ENCODE data around the gene RNF26. TPM values are rescaled to one million over a fixed set of nuclear protein-coding genes. Genes with fewer than 3 reads are reported as not detected.

RNF26 gene
- total and polyA plus RNA-seq, 2 of the 13 experiments (the other 11 are each of a cell fraction or from before 2014, with no cell fraction given): 11.9 to 26.3 TPM

GRCh38 chr11:119377112-119377901 is 43.0 kb downstream of the RNF26 start (continued):
- TF ChIP-seq HIC2 (CRISPR knock-in tag; IDR thresholded peaks at IDR 0.05; ENCODE audit: low read depth) (peak; percentile 42; the same call in 1 of the 2 replicates), FOXO4 (CRISPR knock-in tag; conservative IDR thresholded peaks at IDR 0.05) (0 out of 2 replicates have a peak, but pooled peaks have one; percentile 66), CENPX (CRISPR knock-in tag; IDR thresholded peaks at IDR 0.05) (no peak), BRF2 (CRISPR knock-in tag; IDR thresholded peaks at IDR 0.05) (no peak), TEAD2 (CRISPR knock-in tag; IDR thresholded peaks at IDR 0.05) (no peak), ZNF746 (CRISPR knock-in tag; IDR thresholded peaks at IDR 0.05) (no peak), MED1 (CRISPR knock-in tag; IDR thresholded peaks at IDR 0.05) (no peak), NFATC3 (CRISPR knock-in tag; IDR thresholded peaks at IDR 0.05) (no peak), ASH2L (IDR thresholded peaks at IDR 0.05; ENCODE audit: insufficient read length, low read depth, low read length) (no peak), NRL (CRISPR knock-in tag; IDR thresholded peaks at IDR 0.05; ENCODE audit: borderline replicate concordance) (no peak), NONO (IDR thresholded peaks at IDR 0.05) (no peak), NONO (CRISPR knock-in tag; conservative IDR thresholded peaks at IDR 0.05) (no peak), ATF4 (CRISPR knock-in tag; IDR thresholded peaks at IDR 0.05) (no peak), ZNF704 (CRISPR knock-in tag; IDR thresholded peaks at IDR 0.05; ENCODE audit: borderline replicate concordance) (no peak), PRDM4 (CRISPR knock-in tag; IDR thresholded peaks at IDR 0.05; ENCODE audit: borderline replicate concordance) (no peak), SP5 (CRISPR knock-in tag; IDR thresholded peaks at IDR 0.05; ENCODE audit: borderline replicate concordance, low read depth) (0 out of 2 replicates have a peak, but pooled peaks have one; percentile 8), FIP1L1 (IDR thresholded peaks at IDR 0.05; ENCODE audit: borderline replicate concordance, insufficient read depth, low read depth, low read length) (no peak), TP53 (CRISPR knock-in tag; conservative IDR thresholded peaks at IDR 0.05) (no peak), ETV5 (CRISPR knock-in tag; IDR thresholded peaks at IDR 0.05; ENCODE audit: borderline replicate concordance) (no peak)
